Neural cell (in vitro differentiated cells): ENCODE data around the gene PLOD3. TPM values are rescaled to one million over a fixed set of nuclear protein-coding genes. Genes with fewer than 3 reads are reported as not detected.
"Not testable (repeated sequence)": the region's sequence is repeated elsewhere in the genome, so short reads cannot be mapped to it uniquely, and the experiment has no call there.

Source experiments
- H2AFZ ChIP-seq: fragments of 200-600, 300-800 bp; sonication (generic), shearing (Covaris generic); 2 replicates; pipeline ENCODE4 v1.6.0; 2014; ENCODE audit warnings: low read depth, mild to moderate bottlenecking, antibody characterized with exemption, low read length, moderate library complexity
- H3F3A ChIP-seq: fragments of 200-600 bp; shearing (Covaris generic); 2 replicates; pipeline ENCODE4 v1.6.1; 2016; ENCODE audit warnings: mild to moderate bottlenecking, moderate library complexity, mixed read lengths, antibody characterized with exemption, low read length; ENCODE audit not compliant: insufficient read depth, poor library complexity, severe bottlenecking
- H3K27ac ChIP-seq: fragments of 200-600, 300-800 bp; sonication (generic), shearing (Covaris generic); 2 replicates; pipeline ENCODE4 v1.5.1; 2014; ENCODE audit warnings: mild to moderate bottlenecking, low read length, moderate library complexity
- H3K27me3 ChIP-seq: fragments of 300-800, 200-600 bp; sonication (generic), shearing (Covaris generic); 2 replicates; pipeline ENCODE4 v1.6.0; 2014; ENCODE audit warnings: mild to moderate bottlenecking, low read depth, low read length, moderate library complexity; ENCODE audit not compliant: insufficient read depth
- H3K36me3 ChIP-seq: fragments of 300-800, 200-600 bp; sonication (generic), shearing (Covaris generic); 2 replicates; pipeline ENCODE4 v1.5.1; 2014; ENCODE audit warnings: mild to moderate bottlenecking, antibody characterized with exemption, low read length, moderate library complexity; ENCODE audit not compliant: insufficient read depth
- H3K4me2 ChIP-seq: fragments of 300-800, 200-600 bp; sonication (generic), shearing (Covaris generic); 2 replicates; pipeline ENCODE4 v1.6.0; 2014; ENCODE audit warnings: mild to moderate bottlenecking, low read length
- H3K4me3 ChIP-seq: fragments of 300-800, 200-600 bp; sonication (generic), shearing (Covaris generic); 2 replicates; pipeline ENCODE4 v1.5.1; 2014; ENCODE audit warnings: mild to moderate bottlenecking, low read length, moderate library complexity
- H3K79me2 ChIP-seq: fragments of 200-600 bp; shearing (Covaris generic); replicated peaks from 2 replicates; pipeline ENCODE4 v1.6.0; 2014; ENCODE audit warnings: mild to moderate bottlenecking, low read length, moderate library complexity; ENCODE audit not compliant: insufficient read depth
- H3K9ac ChIP-seq: fragments of 300-800, 200-600 bp; sonication (generic), shearing (Covaris generic); 2 replicates; pipeline ENCODE4 v1.6.1; 2016; ENCODE audit warnings: mild to moderate bottlenecking, low read length, mixed read lengths
- H3K9me2 ChIP-seq: fragments of 200-600 bp; shearing (Covaris generic); 2 replicates; pipeline ENCODE4 v1.6.1; 2016; ENCODE audit warnings: mild to moderate bottlenecking, low read length, mixed read lengths; ENCODE audit not compliant: insufficient read depth
- H3K9me3 ChIP-seq: fragments of 200-600, 300-800 bp; sonication (generic), shearing (Covaris generic); 2 replicates; pipeline ENCODE4 v1.6.1; 2016; ENCODE audit warnings: mild to moderate bottlenecking, mixed run types, low read length, moderate library complexity, mixed read lengths
- H4K20me1 ChIP-seq: fragments of 200-600 bp; shearing (Covaris generic); 2 replicates; pipeline ENCODE4 v1.6.1; 2016; ENCODE audit warnings: mild to moderate bottlenecking, mixed run types; ENCODE audit not compliant: insufficient read depth
- CTCF ChIP-seq: fragments of 450-650 bp; IDR thresholded peaks from 2 replicates; pipeline ENCODE4 v1.5.1; 2014; ENCODE audit warnings: antibody characterized with exemption, mild to moderate bottlenecking, moderate library complexity; ENCODE audit not compliant: poor library complexity, severe bottlenecking
- EP300 ChIP-seq: fragments of 450-650 bp; conservative IDR thresholded peaks from 2 replicates; pipeline ENCODE4 v1.6.1; 2014; ENCODE audit warnings: antibody characterized with exemption, mild to moderate bottlenecking, moderate library complexity; ENCODE audit not compliant: poor library complexity, severe bottlenecking
- EZH2 ChIP-seq: fragments of 200-600, 300-800 bp; shearing (Covaris generic), sonication (generic); IDR thresholded peaks from 2 replicates; pipeline ENCODE4 v1.6.1; 2014; ENCODE audit warnings: antibody characterized with exemption, low read length, borderline replicate concordance, mild to moderate bottlenecking; ENCODE audit not compliant: insufficient read depth, poor library complexity, severe bottlenecking
- MXI1 ChIP-seq: fragments of 450-650 bp; conservative IDR thresholded peaks from 2 replicates; pipeline ENCODE4 v1.6.1; 2014; ENCODE audit warnings: antibody characterized with exemption, mild to moderate bottlenecking; ENCODE audit not compliant: poor library complexity, severe bottlenecking
- POLR2AphosphoS5 ChIP-seq: IDR thresholded peaks from 2 replicates; pipeline ENCODE4 v1.6.1; 2012
- RAD21 ChIP-seq: fragments of 450-650 bp; conservative IDR thresholded peaks from 2 replicates; pipeline ENCODE4 v1.6.1; 2014; ENCODE audit warnings: antibody characterized with exemption, mild to moderate bottlenecking, moderate library complexity
- REST ChIP-seq: IDR thresholded peaks from 2 replicates; pipeline ENCODE4 v1.6.1; 2012; ENCODE audit warnings: borderline replicate concordance
- SMC3 ChIP-seq: fragments of 450-650 bp; conservative IDR thresholded peaks from 2 replicates; pipeline ENCODE4 v1.6.1; 2014; ENCODE audit warnings: antibody characterized with exemption, mild to moderate bottlenecking, moderate library complexity; ENCODE audit not compliant: poor library complexity
- TAF1 ChIP-seq: IDR thresholded peaks from 2 replicates; pipeline ENCODE4 v1.6.1; 2012; ENCODE audit warnings: low read depth
- polyA plus RNA-seq: library from polyadenylated mRNA; depleted of rRNA; stranded (reverse); fragments of >200 nt; gene quantifications from 2 replicates; pipeline ENCODE4 v1.2.3, GENCODE V29; 2014

Gene PLOD3
- polyA plus RNA-seq, 1 donor from 2014 or later = 19.2 TPM

- Histone ChIP-seq H3K36me3 (no peaks in the 10 kb centered on the region), H2AFZ (no peak overlapping the region), H3K4me2 (no peak overlapping the region), H3K79me2 (no peaks in the 10 kb centered on the region), H3F3A (no peaks in the 10 kb centered on the region), H3K9ac (no peak overlapping the region), H3K27ac (no peak overlapping the region), H3K9me2 (no peaks in the 10 kb centered on the region), H3K27me3 (no peaks in the 10 kb centered on the region), H4K20me1 (no peaks in the 10 kb centered on the region), H3K4me3 (no peak overlapping the region), H3K9me3 (no peaks in the 10 kb centered on the region)
- TF ChIP-seq EZH2 (no peak), REST (no peak), SMC3 (no peak), POLR2AphosphoS5 (no peak), RAD21 (no peak), TAF1 (no peak), CTCF (no peak), MXI1 (no peak), EP300 (no peak)
Observed at GRCh38 chr7:101265622-101266516, 48.5 kb upstream of the PLOD3 start.

GRCh38 chr7:101264102-101264706, 46.8 kb upstream of the PLOD3 start:
- H3K27me3 ChIP-seq, H4K20me1 ChIP-seq, H2AFZ ChIP-seq, H3K4me2 ChIP-seq, H3K4me3 ChIP-seq, H3K9me3 ChIP-seq, H3K9me2 ChIP-seq, H3K9ac ChIP-seq, H3K36me3 ChIP-seq, H3K79me2 ChIP-seq, H3F3A ChIP-seq, H3K27ac ChIP-seq: not testable (repeated sequence)
